Kidney epithelial cell (primary cell): Measurements from ENCODE around the gene SCP2. TPM values are rescaled to one million over a fixed set of nuclear protein-coding genes. Genes with fewer than 3 reads are reported as not detected.
A peak's percentile ranks its signal among the peaks of the same experiment; 100 is the strongest.

ENCODE experiments used
- DNase-seq: peaks from one replicate; pipeline ENCODE4 v3.0.0-alpha.2; 2010; ENCODE audit warnings: low read depth
- H3K27me3 ChIP-seq: 2 replicates; pipeline ENCODE4 v1.6.0; 2011; ENCODE audit warnings: low read length; ENCODE audit not compliant: control insufficient read depth, insufficient read depth
- H3K36me3 ChIP-seq: 2 replicates; pipeline ENCODE4 v1.5.1; 2011; ENCODE audit warnings: low read length; ENCODE audit not compliant: control insufficient read depth, insufficient read depth
- H3K4me3 ChIP-seq: 2 replicates; pipeline ENCODE4 v1.5.1; 2011; ENCODE audit warnings: low read depth, mild to moderate bottlenecking, control low read depth, low read length
- total RNA-seq: library from RNA; depleted of rRNA; stranded (reverse); fragments of >200 nt; gene quantifications from 2 replicates; pipeline ENCODE4 v1.2.3, GENCODE V29; 2015
- TF ChIP-seq, protein P1 (sequence below): IDR thresholded peaks from 2 replicates; pipeline ENCODE4 v1.5.1; 2011; ENCODE audit warnings: mild to moderate bottlenecking, moderate library complexity, low read length, control low read depth, inconsistent platforms; ENCODE audit not compliant: insufficient read depth, poor library complexity, severe bottlenecking

Gene SCP2
- total RNA-seq, 1 donor from 2014 or later = 63.8 TPM

DNA sequence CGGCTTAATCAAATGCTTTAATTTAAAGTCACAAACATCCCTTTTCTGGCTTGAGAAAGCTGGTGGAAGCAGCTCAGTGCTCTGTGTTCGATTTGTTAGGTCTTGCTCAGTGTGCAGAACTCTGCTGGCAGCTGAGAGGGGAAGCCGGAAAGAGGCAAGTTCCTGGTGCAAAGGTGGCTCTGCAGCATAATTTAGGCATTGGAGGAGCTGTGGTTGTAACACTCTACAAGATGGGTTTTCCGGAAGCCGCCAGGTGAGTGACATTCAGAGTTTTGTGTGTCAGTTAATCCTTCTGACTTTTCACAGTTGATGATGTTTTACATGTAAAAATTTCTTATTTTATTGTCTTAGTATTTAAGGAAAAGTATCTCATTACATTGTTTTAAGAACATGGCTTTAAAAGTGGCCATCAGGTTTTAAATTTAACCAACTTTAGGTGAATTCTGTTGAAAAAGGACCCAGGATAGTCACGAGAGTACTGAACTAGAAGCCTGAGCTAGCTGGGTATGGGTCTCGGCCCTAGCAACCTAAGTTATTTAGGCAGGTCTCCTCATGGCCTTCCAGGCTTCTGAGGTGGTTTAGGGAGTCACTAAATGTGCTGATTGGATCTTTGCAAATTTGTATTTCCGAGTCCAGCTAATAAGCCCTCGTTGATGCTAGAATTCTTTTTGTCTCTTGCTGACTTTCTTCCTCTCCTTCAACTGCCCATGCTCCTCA is 87.9 kb downstream of the SCP2 start:
- TF ChIP-seq, protein P1, sequence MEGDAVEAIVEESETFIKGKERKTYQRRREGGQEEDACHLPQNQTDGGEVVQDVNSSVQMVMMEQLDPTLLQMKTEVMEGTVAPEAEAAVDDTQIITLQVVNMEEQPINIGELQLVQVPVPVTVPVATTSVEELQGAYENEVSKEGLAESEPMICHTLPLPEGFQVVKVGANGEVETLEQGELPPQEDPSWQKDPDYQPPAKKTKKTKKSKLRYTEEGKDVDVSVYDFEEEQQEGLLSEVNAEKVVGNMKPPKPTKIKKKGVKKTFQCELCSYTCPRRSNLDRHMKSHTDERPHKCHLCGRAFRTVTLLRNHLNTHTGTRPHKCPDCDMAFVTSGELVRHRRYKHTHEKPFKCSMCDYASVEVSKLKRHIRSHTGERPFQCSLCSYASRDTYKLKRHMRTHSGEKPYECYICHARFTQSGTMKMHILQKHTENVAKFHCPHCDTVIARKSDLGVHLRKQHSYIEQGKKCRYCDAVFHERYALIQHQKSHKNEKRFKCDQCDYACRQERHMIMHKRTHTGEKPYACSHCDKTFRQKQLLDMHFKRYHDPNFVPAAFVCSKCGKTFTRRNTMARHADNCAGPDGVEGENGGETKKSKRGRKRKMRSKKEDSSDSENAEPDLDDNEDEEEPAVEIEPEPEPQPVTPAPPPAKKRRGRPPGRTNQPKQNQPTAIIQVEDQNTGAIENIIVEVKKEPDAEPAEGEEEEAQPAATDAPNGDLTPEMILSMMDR = no peak
- Histone ChIP-seq H3K27me3 (no peaks in the 10 kb centered on the region), H3K4me3 (peak overlapping the region; percentile 76), H3K36me3 (no peaks in the 10 kb centered on the region)
- peak; percentile 72 for DNase-seq

DNA sequence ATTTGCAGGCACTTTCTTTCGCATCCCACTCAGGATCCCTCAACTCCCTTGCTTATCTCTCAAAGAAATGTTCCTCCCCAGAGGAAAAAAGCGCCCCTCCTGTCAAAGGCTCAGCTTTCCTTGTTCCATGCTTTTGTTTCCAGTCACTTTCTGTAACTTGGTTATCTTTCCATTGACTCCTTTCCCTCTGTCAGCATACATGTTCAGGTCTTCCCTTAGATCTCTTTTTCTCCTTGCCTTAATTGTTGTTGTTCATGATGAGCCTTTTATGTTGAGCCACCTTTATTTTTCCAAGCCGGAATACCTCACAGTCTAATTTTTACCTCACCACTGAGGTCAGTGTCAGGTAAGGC is 88.4 kb downstream of the SCP2 start:
- no peak for DNase-seq
- H3K36me3 ChIP-seq = no peaks in the 10 kb centered on the region
- peak overlapping the region; percentile 76 for H3K4me3 ChIP-seq
- TF ChIP-seq, protein P1 = no peak
- no peaks in the 10 kb centered on the region for H3K27me3 ChIP-seq

DNA sequence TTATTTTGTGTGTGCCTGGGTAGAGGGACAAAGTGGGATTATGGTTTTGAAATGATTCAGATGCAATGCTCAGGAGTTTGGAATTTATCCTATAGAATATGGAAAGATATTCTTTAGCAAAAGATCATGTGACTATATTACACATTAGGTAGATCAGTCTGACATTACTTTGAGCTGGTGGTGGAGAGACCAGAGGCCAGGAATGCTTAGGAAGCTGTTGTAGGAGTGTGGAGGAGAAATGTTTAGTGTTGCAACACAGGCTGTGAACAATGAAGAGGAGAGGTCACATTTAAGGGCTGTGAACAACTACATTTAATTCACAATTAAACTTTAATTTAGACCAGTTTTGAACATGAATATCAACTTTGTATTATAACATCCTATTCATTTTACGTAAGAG is 89.6 kb downstream of the SCP2 start:
- H3K27me3 ChIP-seq = no peaks in the 10 kb centered on the region
- H3K36me3 ChIP-seq = no peaks in the 10 kb centered on the region
- no peak for DNase-seq
- no peak overlapping the region for H3K4me3 ChIP-seq
- TF ChIP-seq, protein P1 = no peak

DNA sequence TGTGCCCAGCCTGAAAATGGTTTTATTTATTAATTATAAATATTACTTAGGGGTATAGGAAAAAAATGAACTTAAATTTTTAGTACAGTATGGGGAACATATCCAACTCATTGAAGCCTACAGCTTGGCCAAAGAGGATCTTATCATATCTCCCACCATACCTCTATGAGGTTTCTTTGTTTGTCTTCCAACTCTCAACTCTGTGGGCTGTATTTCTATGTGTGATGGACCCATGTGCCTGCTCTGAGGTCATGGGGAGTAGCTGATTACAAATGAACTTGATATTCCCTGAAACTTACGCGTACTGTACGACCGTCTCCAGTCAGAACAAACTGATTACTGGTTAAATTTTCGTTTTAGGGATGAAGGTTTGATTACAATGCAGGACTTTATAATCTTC is 93.5 kb downstream of the SCP2 start:
- H3K36me3 ChIP-seq = no peaks in the 10 kb centered on the region
- no peaks in the 10 kb centered on the region for H3K27me3 ChIP-seq
- H3K4me3 ChIP-seq = no peak overlapping the region
- DNase-seq = no peak
- TF ChIP-seq, protein P1 = no peak

DNA sequence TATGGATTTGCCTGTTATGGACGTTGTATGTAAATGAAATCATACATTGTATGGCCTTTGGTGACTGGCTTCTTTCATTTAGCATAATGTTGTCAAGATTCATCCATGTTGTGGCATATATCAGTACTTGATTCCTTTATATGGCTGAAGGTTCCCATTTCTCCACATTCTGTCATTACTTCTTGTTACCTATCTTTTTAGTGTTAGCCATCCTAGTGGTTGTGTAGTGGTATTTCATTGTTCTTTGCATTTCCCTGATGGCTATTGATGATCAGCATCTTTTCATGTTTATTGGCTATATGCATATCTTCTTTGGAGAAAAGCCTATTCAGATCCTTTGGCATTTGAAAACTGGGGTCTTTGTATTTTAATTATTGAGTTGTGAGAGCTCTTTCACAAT is 95.1 kb downstream of the SCP2 start:
- Histone ChIP-seq H3K27me3 (no peaks in the 10 kb centered on the region), H3K4me3 (no peak overlapping the region), H3K36me3 (no peaks in the 10 kb centered on the region)
- no peak for DNase-seq
- TF ChIP-seq, protein P1 = no peak

DNA sequence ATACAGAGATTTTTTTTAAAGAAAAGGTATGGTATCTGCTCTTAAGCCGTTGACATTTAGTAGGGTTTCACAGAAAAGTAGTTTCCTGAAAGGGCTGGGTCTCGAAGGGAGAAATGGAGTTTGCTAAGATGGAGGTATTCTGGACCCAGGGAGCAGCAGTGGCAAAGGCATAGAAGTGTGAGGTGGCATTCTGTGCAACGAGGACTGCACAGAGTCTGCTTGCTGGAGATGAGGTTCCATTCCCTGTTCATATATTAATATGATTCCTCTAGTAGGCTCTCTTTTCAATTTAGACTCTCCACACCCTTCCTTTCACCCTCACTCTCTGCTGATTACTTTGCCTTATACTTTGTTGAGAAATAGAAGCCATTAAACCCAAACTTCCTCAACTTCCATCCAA is 96.5 kb downstream of the SCP2 start:
- DNase-seq = no peak
- H3K27me3 ChIP-seq = no peaks in the 10 kb centered on the region
- TF ChIP-seq, protein P1 = no peak
- H3K36me3 ChIP-seq = no peaks in the 10 kb centered on the region
- no peak overlapping the region for H3K4me3 ChIP-seq
